Stimulated activated CD4-positive, alpha-beta T cell treated with anti-CD3 and anti-CD28 coated beads, Interleukin-2, amount 100 ng/mL, for 48 hours (primary cell): Measurements from ENCODE around the gene RFX2.

ENCODE experiments used
- DNase-seq, 2 donors: peaks; one replicate each; pipeline ENCODE4 v3.0.0-alpha.2; 2020

Gene RFX2

GRCh38 chr19:6059396-6059947 lies 50.8 kb downstream of the RFX2 start:
- DNase-seq: no peak

GRCh38 chr19:6058518-6059201 lies 51.6 kb downstream of the RFX2 start:
- DNase-seq: no peak

GRCh38 chr19:6057651-6058517 lies 52.4 kb downstream of the RFX2 start:
- DNase-seq: no peak

GRCh38 chr19:6056801-6057650 lies 53.3 kb downstream of the RFX2 start:
- no peak for DNase-seq

GRCh38 chr19:6056282-6056741 lies 54.0 kb downstream of the RFX2 start:
- no peak for DNase-seq

- DNase-seq: no peak
These were observed 55.1 kb downstream of the RFX2 start for GRCh38 chr19:6055013-6055795.

GRCh38 chr19:6048793-6049405 lies 61.4 kb downstream of the RFX2 start:
- peak; percentile 67 to 71 for DNase-seq

- no peak for DNase-seq
These were observed 62.0 kb downstream of the RFX2 start for GRCh38 chr19:6048348-6048747.

GRCh38 chr19:6047741-6048251 lies 62.5 kb downstream of the RFX2 start:
- DNase-seq: no peak

GRCh38 chr19:6047256-6047655 lies 63.0 kb downstream of the RFX2 start:
- no peak for DNase-seq

GRCh38 chr19:6045108-6045507 lies 65.2 kb downstream of the RFX2 start:
- DNase-seq: no peak

- DNase-seq: no peak
These were observed 66.1 kb downstream of the RFX2 start for GRCh38 chr19:6044056-6044805.

- DNase-seq: no peak
These were observed 67.2 kb downstream of the RFX2 start for GRCh38 chr19:6042776-6043726.

GRCh38 chr19:6041991-6042481 lies 68.3 kb downstream of the RFX2 start:
- no peak for DNase-seq

- no peak for DNase-seq
These were observed 69.2 kb downstream of the RFX2 start for GRCh38 chr19:6041071-6041470.

GRCh38 chr19:6039566-6040225 lies 70.6 kb downstream of the RFX2 start:
- no peak for DNase-seq

- no peak for DNase-seq
These were observed 71.5 kb downstream of the RFX2 start for GRCh38 chr19:6038634-6039405.

- DNase-seq: no peak
These were observed 75.3 kb downstream of the RFX2 start for GRCh38 chr19:6035026-6035425.
